ENCODE results near the gene PPID. TPM values are rescaled to one million over a fixed set of nuclear protein-coding genes. Genes with fewer than 3 reads are reported as not detected.
A peak's percentile ranks its signal among the peaks of the same experiment; 100 is the strongest.

Gene PPID
- total and polyA plus RNA-seq, 2 of the 13 experiments (the other 11 are each of a cell fraction or from before 2014, with no cell fraction given), result 15.4 to 63.4 TPM

- FAIRE-seq (no peak), DNase-seq (ENCODE audit: low spot score) (no peak), ATAC-seq (no peak)
- Histone ChIP-seq H3K4me3 (replicated peaks in 1 of 3; ENCODE audit: insufficient read depth in 1 of 3, low read depth in 2 of 3, low read length in 3 of 3) (peak overlapping the region in 1 of 3 experiments; percentile 99; a peak in 3 of 6 replicates), H3K36me3 (replicated peaks in 1 of 2; ENCODE audit: control insufficient read depth in 1 of 2, insufficient read depth in 2 of 2, low read length in 2 of 2) (no peaks in the 10 kb centered on the region), H3K27me3 (ENCODE audit: control insufficient read depth in 1 of 2, insufficient read depth in 2 of 2, low read length in 2 of 2) (no peaks in the 10 kb centered on the region; a peak in 1 of 5 replicates), H2AFZ (ENCODE audit: low read length) (no peak overlapping the region), H3K9me3 (ENCODE audit: low read length) (no peaks in the 10 kb centered on the region), H3K9ac (ENCODE audit: insufficient read depth, low read depth, low read length) (no peak overlapping the region), H3K79me2 (ENCODE audit: insufficient read depth, low read length) (peaks cover 75% of the 10 kb centered on the region), H3K4me2 (ENCODE audit: low read depth, low read length) (peak overlapping the region; percentile 85), H3K27ac (ENCODE audit: extremely low read length, insufficient read depth, low read length) (no peak overlapping the region), H4K20me1 (ENCODE audit: insufficient read depth, low read length) (peaks cover 4% of the 10 kb centered on the region), H3K4me1 (ENCODE audit: insufficient read depth, low read length) (peaks cover 78% of the 10 kb centered on the region)
- 82% methylated on average over 2 of the region's 2 CpGs for WGBS (ENCODE audit: low lambda C conversion rate)
- in situ Hi-C loops (cut with HindIII; ENCODE audit: extremely low pct_ligation_motif_present, low pct_unique_long_range_greater_than_20kb), result no loop called here
- ChIA-PET POLR2A (interaction anchor here (0.8 kb wide), 1 partner anchor 11 kb away, joined by 3 read pairs; no protein-coding TSS in a partner anchor), CTCF (ENCODE audit: low intra/inter-chr PET ratio, low total read pairs) (no interaction called here)
- intact Hi-C loops (cut with micrococcal nuclease; ENCODE audit: unreplicated experiment), result no loop called here
- BruUV-seq (replicated peaks), result no TSS peak
- TF ChIP-seq ZNF766 (CRISPR knock-in tag; IDR thresholded peaks at IDR 0.05; ENCODE audit: borderline replicate concordance) (no peak), NFAT5 (CRISPR knock-in tag; IDR thresholded peaks at IDR 0.05) (no peak), GATAD1 (CRISPR knock-in tag; IDR thresholded peaks at IDR 0.05) (no peak), HMGXB3 (CRISPR knock-in tag; IDR thresholded peaks at IDR 0.05; ENCODE audit: borderline replicate concordance) (no peak), ZBTB20 (CRISPR knock-in tag; IDR thresholded peaks at IDR 0.05; ENCODE audit: borderline replicate concordance, low read depth) (no peak), DZIP1 (CRISPR knock-in tag; IDR thresholded peaks at IDR 0.05) (no peak), ARID2 (CRISPR knock-in tag; IDR thresholded peaks at IDR 0.05; ENCODE audit: borderline replicate concordance) (no peak), POLR2AphosphoS2 (IDR thresholded peaks at IDR 0.05; ENCODE audit: low read depth, low read length) (no peak), ZNF3 (CRISPR knock-in tag; IDR thresholded peaks at IDR 0.05) (no peak), MAF1 (CRISPR knock-in tag; IDR thresholded peaks at IDR 0.05; ENCODE audit: borderline replicate concordance) (no peak), ZNF224 (CRISPR knock-in tag; IDR thresholded peaks at IDR 0.05) (no peak), ZNF775 (CRISPR knock-in tag; IDR thresholded peaks at IDR 0.05; ENCODE audit: borderline replicate concordance) (no peak)
Observed at GRCh38 chr4:158771776-158772175, 48.6 kb upstream of the PPID start.

All from HepG2 (cell line).